ENCODE results near the gene KCNH4.

DNA sequence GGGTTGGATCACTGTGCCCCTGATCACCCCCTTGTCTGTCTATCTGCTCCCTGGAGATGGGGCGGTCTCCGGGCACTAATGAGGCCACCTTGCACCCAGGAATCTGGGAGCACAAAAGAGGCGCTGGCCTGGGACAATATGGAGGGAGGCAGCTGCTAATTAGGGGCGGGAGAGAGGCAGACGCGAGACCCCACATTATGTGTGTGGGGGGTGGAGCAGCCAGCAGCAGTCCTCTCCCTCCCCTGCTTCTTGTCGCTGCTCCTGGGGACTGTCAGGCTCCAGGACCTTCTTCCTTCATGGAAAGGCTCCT is 4.6 kb upstream of the KCNH4 start:
- TF ChIP-seq CTCF (IDR thresholded peaks at IDR 0.05) (no peak), POLR2AphosphoS5 (IDR thresholded peaks at IDR 0.05; ENCODE audit: low read depth, low read length) (no peak), TCF7L2 (IDR thresholded peaks at IDR 0.05; ENCODE audit: low read depth, low read length) (no peak), SIN3A (IDR thresholded peaks at IDR 0.05; ENCODE audit: borderline replicate concordance, insufficient read depth, low read depth, low read length) (no peak)

All from Panc1 (cell line).